Tibial nerve (tissue), 4 donors: ENCODE measurements around the gene VPS13D. TPM values are rescaled to one million over a fixed set of nuclear protein-coding genes. Genes with fewer than 3 reads are reported as not detected.

Experiments
- DNase-seq, 2 donors: peaks; one replicate each; pipeline ENCODE4 v3.0.0-alpha.2; 2019; ENCODE audit warnings: low spot score in 2 of 2
- H3K27ac ChIP-seq, 4 donors: fragments of 200-600 bp; sonication (generic) in 3 of 4; one replicate each; pipeline ENCODE4 v1.5.1; 2017 to 2019; ENCODE audit warnings: mild to moderate bottlenecking in 1 of 4
- H3K27me3 ChIP-seq, 2 donors: fragments of 200-600 bp; sonication (generic) in 1 of 2; one replicate each; pipeline versions ENCODE4 v1.5.1 to v1.6.0; 2017 to 2019
- H3K36me3 ChIP-seq, 3 donors: fragments of 200-600 bp; sonication (generic); one replicate each; pipeline ENCODE4 v1.5.1; 2018 to 2019
- H3K4me1 ChIP-seq, 4 donors: fragments of 200-600 bp; sonication (generic) in 3 of 4; one replicate each; pipeline ENCODE4 v1.5.1; 2017 to 2019
- H3K4me3 ChIP-seq, 4 donors: fragments of 200-600 bp; sonication (generic) in 3 of 4; one replicate each; pipeline ENCODE4 v1.5.1; 2017 to 2019; ENCODE audit warnings: mild to moderate bottlenecking in 1 of 4, moderate library complexity in 1 of 4
- H3K9me3 ChIP-seq, 4 donors: fragments of 200-600 bp; sonication (generic) in 3 of 4; one replicate each; pipeline ENCODE4 v1.5.1; 2017 to 2019
- CTCF ChIP-seq, 5 experiments: fragments of 200-600 bp in 3 of 5; fragments of 450-650 bp in 2 of 5; sonication (generic) in 3 of 5; IDR thresholded peaks; one replicate each; pipeline ENCODE4 v1.5.1; 2016 to 2019; ENCODE audit warnings: antibody characterized with exemption in 5 of 5, mild to moderate bottlenecking in 3 of 5, moderate library complexity in 2 of 5
- EP300 ChIP-seq, 2 donors: sonication (generic); formaldehyde crosslinking; IDR thresholded peaks; one replicate each; pipeline ENCODE4 v1.6.1; 2017; ENCODE audit warnings: antibody characterized with exemption in 2 of 2, mild to moderate bottlenecking in 1 of 2
- POLR2A ChIP-seq, 2 donors: fragments of 450-650 bp; IDR thresholded peaks; one replicate each; pipeline ENCODE4 v1.6.1; 2017; ENCODE audit warnings: antibody characterized with exemption in 2 of 2, mild to moderate bottlenecking in 2 of 2, moderate library complexity in 2 of 2
- WGBS, 2 donors: methylation state at CpG; one replicate each; pipeline ENCODE4 v1.1.5; 2018; 5-methylcytosine and 5-hydroxymethylcytosine counted together
- total RNA-seq, 4 donors: library from RNA; depleted of rRNA; stranded (reverse); fragments of >200 nt; gene quantifications; one replicate each; pipeline ENCODE4 v1.1.0, GENCODE V29; 2016

The VPS13D gene
- total RNA-seq, 4 donors from 2014 or later: 99.2 to 132 (median 110) TPM

GRCh38 chr1:12424087-12424529, 194.3 kb downstream of the VPS13D start:
- Histone ChIP-seq H3K27me3 (no peaks in the 10 kb centered on the region), H3K4me1 (peaks cover 0 to 60% (median 22%) of the 10 kb centered on the region in 4 donors), H3K4me3 (no peak overlapping the region), H3K9me3 (no peaks in the 10 kb centered on the region), H3K36me3 (peaks cover 0 to 4% (median 0%) of the 10 kb centered on the region in 3 donors), H3K27ac (peak overlapping the region in 2 of 4 donors; percentile 72 to 79)
- WGBS, 2 donors: 36 to 47% methylated on average over 3 of the region's 3 CpGs
- TF ChIP-seq CTCF (IDR thresholded peaks at IDR 0.05): no peak
- no peak for TF ChIP-seq POLR2A (IDR thresholded peaks at IDR 0.05)
- no peak for TF ChIP-seq EP300 (IDR thresholded peaks at IDR 0.05)
- DNase-seq: no peak

GRCh38 chr1:12424793-12425192, 195.0 kb downstream of the VPS13D start:
- DNase-seq: no peak
- Histone ChIP-seq H3K27ac (peak overlapping the region in 2 of 4 donors; percentile 72 to 79), H3K9me3 (no peaks in the 10 kb centered on the region), H3K4me3 (no peak overlapping the region), H3K36me3 (no peaks in the 10 kb centered on the region), H3K27me3 (no peaks in the 10 kb centered on the region), H3K4me1 (peaks cover 0 to 60% (median 22%) of the 10 kb centered on the region in 4 donors)
- TF ChIP-seq POLR2A (IDR thresholded peaks at IDR 0.05) (no peak), EP300 (IDR thresholded peaks at IDR 0.05) (no peak), CTCF (IDR thresholded peaks at IDR 0.05) (no peak)

- H3K27me3 ChIP-seq: no peaks in the 10 kb centered on the region
- peak overlapping the region in 3 of 4 donors; percentile 0 to 79 (median 72) for H3K27ac ChIP-seq
- H3K36me3 ChIP-seq: no peaks in the 10 kb centered on the region
- peaks cover 0 to 65% (median 23%) of the 10 kb centered on the region in 4 donors for H3K4me1 ChIP-seq
- no peaks in the 10 kb centered on the region for H3K9me3 ChIP-seq
- no peak overlapping the region for H3K4me3 ChIP-seq
- no peak for TF ChIP-seq CTCF (IDR thresholded peaks at IDR 0.05)
- TF ChIP-seq EP300 (IDR thresholded peaks at IDR 0.05): no peak
- no peak for TF ChIP-seq POLR2A (IDR thresholded peaks at IDR 0.05)
- 53 to 54% methylated on average over 3 of the region's 3 CpGs for WGBS, 2 donors
- DNase-seq: no peak
These were observed 196.2 kb downstream of the VPS13D start for GRCh38 chr1:12426030-12426429.

- Histone ChIP-seq H3K4me1 (peaks cover 0 to 65% (median 29%) of the 10 kb centered on the region in 4 donors), H3K4me3 (no peak overlapping the region), H3K9me3 (no peaks in the 10 kb centered on the region), H3K27me3 (no peaks in the 10 kb centered on the region), H3K27ac (peak overlapping the region in 1 of 4 donors; percentile 5), H3K36me3 (no peaks in the 10 kb centered on the region)
- DNase-seq: no peak
- WGBS, 2 donors: 86 to 89% methylated on average over 4 of the region's 4 CpGs
- TF ChIP-seq EP300 (IDR thresholded peaks at IDR 0.05) (no peak), CTCF (IDR thresholded peaks at IDR 0.05) (no peak), POLR2A (IDR thresholded peaks at IDR 0.05) (no peak)
These were observed 198.5 kb downstream of the VPS13D start for GRCh38 chr1:12428334-12428733.

- H3K27me3 ChIP-seq: no peaks in the 10 kb centered on the region
- no peak for DNase-seq
- peaks cover 0 to 64% (median 37%) of the 10 kb centered on the region in 4 donors for H3K4me1 ChIP-seq
- no peaks in the 10 kb centered on the region for H3K9me3 ChIP-seq
- no peak overlapping the region for H3K4me3 ChIP-seq
- peak overlapping the region in 2 of 4 donors; percentile 20 to 49 for H3K27ac ChIP-seq
- TF ChIP-seq POLR2A (IDR thresholded peaks at IDR 0.05) (no peak), CTCF (IDR thresholded peaks at IDR 0.05) (no peak), EP300 (IDR thresholded peaks at IDR 0.05) (no peak)
- H3K36me3 ChIP-seq: no peaks in the 10 kb centered on the region
- 42 to 50% methylated on average over 4 of the region's 4 CpGs for WGBS, 2 donors
These were observed 200.7 kb downstream of the VPS13D start for GRCh38 chr1:12430525-12430924.
